ENCODE measurements around the gene PRR36. TPM values are rescaled to one million over a fixed set of nuclear protein-coding genes. Genes with fewer than 3 reads are reported as not detected.

The PRR36 gene
- total RNA-seq, 1 donor from 2014 or later, result 0.09 TPM

DNA sequence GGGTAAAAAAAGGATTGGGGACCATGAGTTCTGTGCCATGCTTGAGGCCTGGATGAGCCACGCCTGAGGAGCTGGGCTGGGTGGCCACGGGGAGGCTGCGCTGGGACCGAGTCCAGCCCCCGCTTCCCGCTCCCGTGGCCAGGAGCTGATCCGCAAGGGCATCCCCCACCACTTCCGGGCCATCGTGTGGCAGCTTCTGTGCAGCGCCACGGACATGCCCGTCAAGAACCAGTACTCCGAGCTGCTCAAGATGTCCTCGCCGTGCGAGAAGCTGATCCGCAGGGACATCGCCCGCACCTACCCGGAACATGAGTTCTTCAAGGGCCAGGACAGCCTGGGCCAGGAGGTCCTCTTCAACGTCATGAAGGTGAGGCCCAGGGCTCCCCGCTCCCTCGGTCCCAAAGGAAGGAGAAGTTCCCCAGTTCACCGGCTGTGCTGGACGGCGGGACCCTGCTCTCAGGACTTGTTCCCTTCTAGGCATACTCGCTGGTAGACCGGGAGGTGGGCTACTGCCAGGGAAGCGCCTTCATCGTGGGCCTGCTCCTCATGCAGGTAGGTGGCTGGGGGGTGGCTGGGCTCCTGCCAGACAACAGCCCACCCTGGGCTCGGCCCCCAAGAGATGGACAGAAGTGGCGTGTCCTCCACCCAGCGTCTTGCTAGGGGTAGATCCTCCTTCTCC is 25.3 kb downstream of the PRR36 start:
- intact Hi-C loops (cut with micrococcal nuclease), result no loop called here

DNA sequence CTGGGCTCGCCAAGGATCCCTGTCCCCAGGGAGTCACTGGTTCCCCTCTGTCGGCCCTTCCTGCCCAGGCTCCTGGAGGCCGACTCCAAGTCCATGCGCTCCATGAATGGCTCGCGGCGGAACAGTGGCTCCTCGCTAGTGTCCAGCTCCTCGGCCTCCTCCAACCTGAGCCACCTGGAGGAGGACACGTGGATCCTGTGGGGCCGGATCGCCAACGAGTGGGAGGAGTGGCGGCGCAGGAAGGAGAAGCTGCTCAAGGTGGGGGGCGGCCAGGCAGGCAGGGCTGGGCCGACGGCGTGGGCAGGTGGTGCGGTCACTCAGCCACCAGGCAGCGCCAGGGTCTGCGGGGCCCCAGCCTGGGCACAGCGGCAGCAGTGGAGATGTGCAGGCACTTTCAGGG is 26.5 kb downstream of the PRR36 start:
- intact Hi-C loops (cut with micrococcal nuclease), result no loop called here

DNA sequence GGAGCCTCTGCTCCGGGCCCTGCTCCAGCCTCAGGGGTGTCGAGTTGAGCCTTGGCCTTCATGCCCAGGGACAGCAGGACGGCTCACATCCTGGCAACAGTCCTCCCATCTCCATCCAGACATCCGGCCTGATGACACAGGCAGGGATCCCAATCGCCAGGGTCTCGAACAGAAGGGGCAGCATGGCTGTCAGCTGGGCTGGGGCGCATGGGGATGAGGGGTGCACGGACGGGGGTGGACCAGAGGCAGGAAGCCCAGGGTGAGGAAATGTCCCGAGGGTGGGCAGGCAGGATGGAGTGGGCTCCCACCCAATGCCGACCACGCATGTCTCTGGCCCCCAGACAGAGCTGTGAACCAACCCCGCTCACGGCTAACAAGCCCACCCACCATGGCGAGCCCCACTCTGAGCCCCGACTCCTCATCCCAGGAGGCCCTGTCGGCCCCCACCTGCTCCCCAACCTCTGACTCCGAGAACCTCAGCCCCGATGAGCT is 28.0 kb downstream of the PRR36 start:
- intact Hi-C loops (cut with micrococcal nuclease), result no loop called here

DNA sequence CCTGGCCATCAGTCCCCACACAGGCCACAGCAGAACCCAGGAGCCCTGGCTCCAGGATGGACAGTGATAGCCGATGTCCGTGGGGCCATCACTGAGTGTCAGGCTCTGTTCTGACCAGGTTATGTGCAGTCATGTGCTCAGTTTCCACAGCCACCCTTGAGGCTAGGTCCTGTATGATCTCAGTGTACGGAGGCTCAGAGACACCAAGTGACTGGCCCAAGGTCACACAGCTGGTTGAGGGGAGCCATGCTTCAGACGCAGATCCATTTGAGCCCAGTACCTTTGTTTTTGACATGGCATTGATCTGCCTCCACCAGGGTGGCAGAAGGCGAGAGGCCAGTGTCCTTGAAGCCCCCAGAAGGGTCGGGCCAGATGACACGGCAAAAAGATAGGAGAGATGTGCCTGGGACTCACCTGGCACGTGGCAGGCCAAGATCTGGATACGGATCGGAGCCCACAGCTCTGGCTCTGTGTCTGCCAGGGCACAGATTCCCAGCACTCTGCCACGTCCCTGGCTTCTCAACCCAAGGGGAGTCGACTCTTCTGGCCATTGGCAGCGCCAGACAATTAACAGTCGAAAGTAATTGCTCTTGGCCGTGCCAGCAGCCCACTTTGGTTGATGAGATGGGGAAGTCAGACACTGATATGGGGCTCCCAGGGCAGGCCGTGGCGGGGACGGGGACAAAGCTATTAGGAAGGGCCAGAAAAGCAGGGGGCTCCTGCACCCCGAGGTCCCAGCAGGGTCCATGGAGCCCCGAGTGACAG is 28.6 kb downstream of the PRR36 start:
- intact Hi-C loops (cut with micrococcal nuclease), result no loop called here

DNA sequence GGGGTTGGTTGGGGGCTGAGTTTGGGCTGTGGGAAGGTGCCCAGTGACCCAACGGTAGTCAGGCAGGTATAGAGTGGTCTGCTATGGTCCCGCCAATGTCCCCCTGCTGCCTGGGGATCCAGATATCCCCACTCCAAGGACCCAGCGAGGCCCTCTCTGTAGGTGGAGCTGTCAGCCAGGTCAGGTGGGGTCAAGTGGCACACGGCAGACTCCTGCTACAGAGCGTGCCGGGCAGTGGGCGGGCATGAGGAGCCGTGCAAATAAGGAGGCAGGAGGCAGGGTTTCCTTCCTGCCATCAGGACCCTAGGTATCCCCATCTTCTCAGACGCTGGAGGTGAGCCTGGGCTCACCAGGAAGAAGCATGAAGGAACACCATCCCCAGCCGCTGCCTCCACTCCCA is 29.2 kb downstream of the PRR36 start:
- intact Hi-C loops (cut with micrococcal nuclease), result no loop called here

- intact Hi-C loops (cut with micrococcal nuclease), result no loop called here
These were observed 29.8 kb downstream of the PRR36 start for GRCh38 chr19:7844405-7844804.

GRCh38 chr19:7843521-7843920 is 30.7 kb downstream of the PRR36 start:
- intact Hi-C loops (cut with micrococcal nuclease), result no loop called here

GRCh38 chr19:7842661-7843294 is 31.4 kb downstream of the PRR36 start:
- intact Hi-C loops (cut with micrococcal nuclease), result no loop called here

DNA sequence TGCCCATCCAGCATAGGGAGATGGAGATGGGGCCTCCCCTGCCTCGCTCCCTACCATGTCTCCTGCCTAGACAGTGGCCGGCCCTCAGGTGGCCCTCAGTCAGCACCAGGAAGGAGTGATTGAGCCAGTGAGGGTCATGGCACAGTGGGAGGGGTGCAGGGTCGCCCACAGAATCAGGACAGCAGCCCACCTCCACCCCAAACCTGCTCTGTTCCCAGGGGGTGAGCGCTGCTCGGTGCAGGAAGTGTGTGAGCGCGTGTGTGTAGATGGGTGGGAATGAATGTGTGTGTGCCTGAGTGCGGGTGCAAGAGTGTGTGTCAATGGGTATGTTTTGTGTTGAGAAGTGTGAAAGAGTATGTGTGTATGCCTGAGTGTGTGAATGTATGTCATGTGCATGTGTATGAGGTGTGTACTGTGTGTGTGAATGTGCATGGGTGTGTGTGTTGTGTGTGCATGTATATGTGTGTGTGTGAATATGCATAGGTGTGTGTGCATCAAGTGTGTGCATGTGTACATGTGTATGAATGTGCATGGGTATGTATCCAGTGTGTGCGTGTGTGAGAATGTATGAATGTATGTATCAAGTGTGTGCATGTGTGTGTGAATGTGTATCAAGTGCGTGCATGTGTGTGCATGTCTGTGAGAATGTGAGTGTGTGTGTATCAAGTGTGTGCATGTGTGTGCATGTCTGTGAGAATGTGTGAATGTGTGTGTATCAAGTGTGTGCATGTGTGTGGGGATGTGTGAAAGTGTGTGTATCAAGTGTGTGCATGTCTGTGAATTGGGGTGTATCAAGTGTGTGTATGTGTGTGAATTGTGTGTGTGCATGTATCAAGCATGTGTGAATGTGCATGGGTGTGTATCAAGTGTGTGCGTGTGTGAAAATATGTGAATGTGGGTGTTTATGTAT is 32.2 kb downstream of the PRR36 start:
- intact Hi-C loops (cut with micrococcal nuclease), result no loop called here

DNA sequence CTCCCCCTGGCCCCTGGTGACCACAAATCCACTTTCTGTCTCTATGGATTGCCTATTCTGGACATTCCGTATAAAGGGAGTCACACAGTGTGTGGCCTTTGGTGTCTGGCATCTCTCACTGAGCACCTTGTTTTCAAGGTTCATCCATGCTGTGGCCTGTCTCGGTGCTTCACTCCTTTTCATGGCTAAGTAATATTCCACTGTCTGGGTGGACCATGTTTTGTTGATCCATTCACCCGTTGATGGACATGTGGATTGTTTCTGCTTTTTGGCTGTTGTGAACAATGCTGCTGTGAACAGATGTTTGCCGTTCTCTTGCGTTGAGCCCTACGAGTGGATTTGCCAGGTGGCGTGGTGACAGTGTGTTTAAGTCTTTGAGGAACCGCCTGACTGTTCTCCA is 33.6 kb downstream of the PRR36 start:
- intact Hi-C loops (cut with micrococcal nuclease), result no loop called here

GRCh38 chr19:7839476-7839875 is 34.7 kb downstream of the PRR36 start:
- intact Hi-C loops (cut with micrococcal nuclease), result no loop called here

GRCh38 chr19:7833225-7834099 is 40.7 kb downstream of the PRR36 start:
- intact Hi-C loops (cut with micrococcal nuclease), result no loop called here

DNA sequence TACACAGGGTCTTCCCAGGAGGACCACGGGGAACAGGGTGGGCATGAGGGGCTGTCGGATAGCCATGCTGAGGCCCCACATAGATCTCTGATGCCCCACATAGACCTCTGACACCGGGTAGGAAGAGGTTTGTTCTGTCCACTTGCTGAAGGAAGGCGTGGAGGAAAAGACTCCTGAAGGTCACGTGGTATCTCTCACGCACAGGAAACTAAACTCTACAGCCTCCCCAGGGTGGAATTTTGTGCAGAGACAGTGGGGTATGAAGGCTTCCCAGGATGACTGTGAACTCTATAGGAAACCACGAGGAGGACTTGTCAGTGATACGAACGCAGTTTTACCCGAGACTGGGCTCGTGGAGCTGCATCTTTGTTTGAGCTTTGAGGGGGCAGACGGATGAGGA is 41.4 kb downstream of the PRR36 start:
- intact Hi-C loops (cut with micrococcal nuclease), result no loop called here

DNA sequence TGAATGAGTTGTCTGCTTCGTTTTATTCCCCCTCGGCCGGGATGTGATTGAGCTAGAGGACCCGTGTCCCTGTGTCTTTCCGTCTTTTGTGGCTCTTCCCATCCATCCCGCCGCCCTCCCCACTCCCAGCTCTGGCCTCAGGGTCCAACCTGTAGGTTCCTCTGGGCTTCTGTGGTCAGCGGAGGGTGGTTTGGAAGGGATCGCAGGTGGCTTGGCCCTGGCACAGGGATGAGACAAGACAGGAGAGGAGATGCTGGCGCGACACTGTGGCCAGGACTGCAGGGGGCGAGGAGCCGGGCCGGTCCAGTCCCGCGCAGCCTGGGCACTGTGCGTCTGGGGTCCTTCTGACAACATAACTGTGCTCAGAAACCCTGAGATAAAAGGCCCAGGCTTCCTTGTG is 42.2 kb downstream of the PRR36 start:
- intact Hi-C loops (cut with micrococcal nuclease), result no loop called here

DNA sequence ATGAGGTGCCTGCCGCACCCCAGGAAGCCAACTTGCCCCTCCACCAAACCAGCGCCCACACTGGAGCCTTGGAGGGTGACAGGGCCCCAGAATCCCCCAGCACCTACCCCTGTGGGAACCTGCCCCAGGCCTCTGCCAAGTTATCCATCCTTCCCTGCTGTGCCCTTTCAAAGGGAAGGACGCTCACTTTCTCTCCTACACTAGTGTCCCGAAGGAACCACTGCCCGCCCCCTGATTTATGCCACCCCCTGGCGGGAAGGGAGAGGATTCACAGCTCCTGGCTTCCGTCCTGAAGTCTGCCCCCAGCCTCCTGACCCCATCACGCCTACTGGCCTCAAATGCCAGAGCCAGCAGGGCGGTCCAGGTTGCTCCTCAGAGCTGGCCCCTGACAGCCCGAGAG is 42.7 kb downstream of the PRR36 start:
- intact Hi-C loops (cut with micrococcal nuclease), result no loop called here

DNA sequence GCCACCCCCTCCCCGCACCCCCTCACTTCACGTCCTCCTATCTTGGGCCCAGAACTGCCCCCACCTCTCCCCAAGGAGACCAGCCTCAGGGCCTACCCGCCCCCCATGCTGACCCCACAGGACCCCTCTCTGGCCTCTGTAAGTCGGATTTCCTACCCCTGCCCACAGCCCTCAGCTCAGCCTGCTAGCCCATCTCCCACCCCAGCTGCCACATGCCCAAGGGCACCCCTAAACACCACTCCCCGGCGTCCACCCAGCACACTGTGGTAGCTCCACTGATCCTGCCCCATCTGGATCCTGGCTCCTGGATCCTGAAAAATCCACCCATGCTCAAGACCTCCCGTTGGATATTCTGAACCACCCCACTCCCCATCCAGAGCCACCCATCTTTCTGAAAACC is 43.4 kb downstream of the PRR36 start:
- intact Hi-C loops (cut with micrococcal nuclease), result no loop called here

DNA sequence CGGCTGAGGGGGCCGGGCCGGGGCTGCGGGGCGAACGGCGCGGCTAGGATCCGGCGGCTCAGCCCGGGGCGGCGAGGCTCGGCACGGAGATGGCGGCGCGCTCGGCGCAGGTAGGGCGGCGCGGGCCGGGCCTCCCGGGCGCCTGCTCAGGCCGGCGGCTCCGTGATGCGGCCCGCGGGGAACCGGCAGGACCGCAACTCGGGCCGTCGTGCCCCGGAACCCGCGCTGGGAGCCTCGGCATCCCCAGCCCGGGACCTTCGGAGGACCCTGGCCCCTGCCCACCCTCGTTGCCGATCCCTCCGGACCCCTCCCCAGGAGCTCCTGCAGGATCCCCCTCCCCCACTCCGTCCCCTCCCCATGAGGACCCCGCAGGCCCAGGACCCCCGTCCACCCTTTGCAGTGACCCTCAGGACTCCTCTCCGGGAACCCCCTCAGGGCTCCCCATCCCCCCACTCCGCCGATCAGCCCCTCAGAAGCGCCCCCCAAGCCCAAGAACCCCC is 43.9 kb downstream of the PRR36 start:
- intact Hi-C loops (cut with micrococcal nuclease), result no loop called here

DNA sequence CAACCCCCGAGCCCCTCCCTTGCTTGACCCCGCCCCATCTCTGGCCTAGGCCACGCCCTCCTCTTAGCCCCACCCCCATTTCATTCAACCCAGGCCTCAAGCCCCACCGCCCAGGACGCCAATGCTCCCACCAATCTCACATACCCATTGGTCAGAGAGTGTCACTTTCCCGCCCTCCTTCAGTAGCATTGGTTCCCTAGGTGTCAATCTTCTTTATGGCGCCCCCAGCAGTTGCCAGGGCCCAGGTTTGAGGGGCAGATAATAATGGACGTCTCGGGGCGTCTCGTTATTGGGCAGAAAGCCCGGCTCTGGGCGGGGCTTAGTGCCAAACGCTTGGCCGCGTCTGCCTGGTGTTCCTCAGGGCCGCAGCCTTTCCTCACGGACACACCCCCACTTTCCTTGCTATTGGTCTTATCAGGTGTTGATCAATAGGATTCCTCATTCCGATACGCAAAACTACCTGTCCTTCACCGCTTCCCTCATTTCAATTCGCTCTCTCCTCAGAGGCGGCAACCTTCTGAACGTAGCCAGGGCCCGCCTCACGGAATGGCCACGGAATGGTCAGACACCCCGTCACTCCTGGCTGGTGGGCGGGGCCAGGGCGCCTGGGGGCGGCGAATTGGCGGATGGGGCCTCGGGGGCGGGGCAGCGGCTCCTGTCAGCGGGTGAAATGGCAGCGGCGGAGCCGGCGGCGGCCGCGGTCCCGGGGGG is 44.5 kb downstream of the PRR36 start, which contains the start of gene EVI5L:
EVI5L (plus strand) TSS at position 658 of the 711 bp plus-strand sequence. CDS start 16,325 bp downstream, outside the sequence.
- intact Hi-C loops (cut with micrococcal nuclease), result loop anchor here (1.0 to 5.0 kb wide), 5 partner anchors 39 to 200 kb away; partner anchors contain the start of genes MAP2K7, PET100, SNAPC2 and TIMM44

GRCh38 chr19:7829166-7829520 is 45.0 kb downstream of the PRR36 start:
- intact Hi-C loops (cut with micrococcal nuclease), result loop anchor here (1.0 to 5.0 kb wide), 5 partner anchors 40 to 200 kb away; partner anchors contain the start of genes MAP2K7, PET100, SNAPC2 and TIMM44
